ENCODE measurements around the gene ENTPD2. TPM values are rescaled to one million over a fixed set of nuclear protein-coding genes. Genes with fewer than 3 reads are reported as not detected.

The ENTPD2 gene
- total RNA-seq, 1 experiment from 2014 or later, result 4.0 TPM

GRCh38 chr9:137028263-137029057, 25.4 kb downstream of the ENTPD2 start:
- no peak overlapping the region for H2BK20ac ChIP-seq (ENCODE audit: low read depth, low read length, poor library complexity, severe bottlenecking)
- no peak overlapping the region for H3K9ac ChIP-seq (ENCODE audit: extremely low read depth, insufficient read length, low read length)

More at GRCh38 chr9:137028263-137029057, 25.4 kb downstream of the ENTPD2 start:
- Mint-ChIP-seq H3K9me3 (no peaks in the 10 kb centered on the region), H3K27ac (no peak overlapping the region), H3K4me3 (peak overlapping the region; percentile 45 to 74), H3K36me3 (ENCODE audit: insufficient read depth in 1 of 3, low read depth in 3 of 3) (no peaks in the 10 kb centered on the region), H3K27me3 (ENCODE audit: low read depth) (peaks cover 30% of the 10 kb centered on the region), H3K4me1 (peaks cover 0 to 8% of the 10 kb centered on the region in 2 experiments; a peak in 2 of 4 replicates)
- H2AFZ ChIP-seq (ENCODE audit: low read length), result no peak overlapping the region
- H3T11ph ChIP-seq (ENCODE audit: low read length), result no peak overlapping the region
- H4K91ac ChIP-seq (ENCODE audit: insufficient read length, low read depth, low read length), result no peak overlapping the region
- no peaks in the 10 kb centered on the region for H3K4me1 ChIP-seq (ENCODE audit: insufficient read depth, low read length)
- no peaks in the 10 kb centered on the region for H3K9me3 ChIP-seq (ENCODE audit: control insufficient read depth, low read depth, low read length)
- no peak overlapping the region for H3K18ac ChIP-seq (ENCODE audit: insufficient read length, low read depth, low read length)
- H3K14ac ChIP-seq (ENCODE audit: insufficient read depth, low read length), result no peak overlapping the region
- H3K4ac ChIP-seq (ENCODE audit: low read depth, low read length), result no peak overlapping the region
- no peak overlapping the region for H4K8ac ChIP-seq (replicated peaks; ENCODE audit: insufficient read length, low read depth, low read length)
- peaks cover 9% of the 10 kb centered on the region for H3K23me2 ChIP-seq (ENCODE audit: insufficient read length, low read depth, low read length, poor library complexity, severe bottlenecking)
- H3K56ac ChIP-seq (ENCODE audit: insufficient read length, low read depth, low read length), result no peak overlapping the region
- no peak overlapping the region for H2AK5ac ChIP-seq (ENCODE audit: insufficient read length, low read length)
- no peak overlapping the region for H2BK15ac ChIP-seq (ENCODE audit: low read depth, low read length)
- peak; percentile 55 for DNase-seq
- H3K23ac ChIP-seq (ENCODE audit: insufficient read length, low read depth, low read length), result no peak overlapping the region
- H4K5ac ChIP-seq (ENCODE audit: insufficient read length, low read depth, low read length), result no peak overlapping the region
- H2BK5ac ChIP-seq (ENCODE audit: insufficient read length, low read length), result no peak overlapping the region
- peaks cover 2% of the 10 kb centered on the region for H4K20me1 ChIP-seq (ENCODE audit: control insufficient read depth, insufficient read depth, insufficient read length)
- TF ChIP-seq CTCF (conservative IDR thresholded peaks at IDR 0.05), result no peak; the same call in 2 of the 3 replicates
- no peaks in the 10 kb centered on the region for H3K79me2 ChIP-seq (ENCODE audit: insufficient read depth, low read length)
- no peak overlapping the region for H2BK12ac ChIP-seq (ENCODE audit: insufficient read length, low read depth, low read length)
- peak overlapping the region; percentile 36 for H3K4me2 ChIP-seq (ENCODE audit: insufficient read depth, insufficient read length, low read length)
- H2BK120ac ChIP-seq (ENCODE audit: low read depth, low read length, poor library complexity, severe bottlenecking), result no peak overlapping the region
- no CpG with 5 or more reads among the region's 98 CpGs for WGBS (ENCODE audit: extremely low coverage, insufficient read length, low lambda C conversion rate)
- H3K79me1 ChIP-seq (ENCODE audit: insufficient read depth, low read depth, low read length, poor library complexity, severe bottlenecking), result no peaks in the 10 kb centered on the region
- no peaks in the 10 kb centered on the region for H3K27me3 ChIP-seq (ENCODE audit: insufficient read depth, low read length)
- H3K27ac ChIP-seq (ENCODE audit: insufficient read length, low read depth, low read length), result no peak overlapping the region

Data from H9 (cell line).